Brain microvascular endothelial cell (primary cell): ENCODE measurements around the gene ADD3.

ENCODE experiments used
- DNase-seq: peaks from one replicate; pipeline ENCODE4 v3.0.0-alpha.2; 2020
- H3K27ac ChIP-seq: fragments of 250-450 bp; sonication (Bioruptor Pico); 2 replicates; pipeline ENCODE4 v1.5.1; 2020; ENCODE audit warnings: mild to moderate bottlenecking, moderate library complexity
- H3K27me3 ChIP-seq: fragments of 250-450 bp; sonication (Bioruptor Pico); replicated peaks from 2 replicates; pipeline ENCODE4 v1.5.1; 2020; ENCODE audit warnings: mild to moderate bottlenecking
- H3K36me3 ChIP-seq: fragments of 250-450 bp; sonication (Bioruptor Pico); replicated peaks from 2 replicates; pipeline ENCODE4 v1.5.1; 2020; ENCODE audit warnings: mild to moderate bottlenecking
- H3K4me3 ChIP-seq: 2 replicates; pipeline ENCODE4 v1.5.1; 2011; ENCODE audit warnings: low read depth, mild to moderate bottlenecking, control low read depth, low read length, moderate library complexity
- CTCF ChIP-seq: IDR thresholded peaks from 2 replicates; pipeline ENCODE4 v1.5.1; 2011; ENCODE audit warnings: low read depth, mild to moderate bottlenecking, moderate library complexity, low read length, control low read depth, inconsistent platforms; ENCODE audit errors: missing control alignments
- in situ Hi-C: cut with HindIII; loops from 2 replicates; pipeline ENCODE4 v1.10.0; 2017; ENCODE audit warnings: low sequenced_read_pairs, low pct_ligation_motif_present

ADD3 gene

DNA sequence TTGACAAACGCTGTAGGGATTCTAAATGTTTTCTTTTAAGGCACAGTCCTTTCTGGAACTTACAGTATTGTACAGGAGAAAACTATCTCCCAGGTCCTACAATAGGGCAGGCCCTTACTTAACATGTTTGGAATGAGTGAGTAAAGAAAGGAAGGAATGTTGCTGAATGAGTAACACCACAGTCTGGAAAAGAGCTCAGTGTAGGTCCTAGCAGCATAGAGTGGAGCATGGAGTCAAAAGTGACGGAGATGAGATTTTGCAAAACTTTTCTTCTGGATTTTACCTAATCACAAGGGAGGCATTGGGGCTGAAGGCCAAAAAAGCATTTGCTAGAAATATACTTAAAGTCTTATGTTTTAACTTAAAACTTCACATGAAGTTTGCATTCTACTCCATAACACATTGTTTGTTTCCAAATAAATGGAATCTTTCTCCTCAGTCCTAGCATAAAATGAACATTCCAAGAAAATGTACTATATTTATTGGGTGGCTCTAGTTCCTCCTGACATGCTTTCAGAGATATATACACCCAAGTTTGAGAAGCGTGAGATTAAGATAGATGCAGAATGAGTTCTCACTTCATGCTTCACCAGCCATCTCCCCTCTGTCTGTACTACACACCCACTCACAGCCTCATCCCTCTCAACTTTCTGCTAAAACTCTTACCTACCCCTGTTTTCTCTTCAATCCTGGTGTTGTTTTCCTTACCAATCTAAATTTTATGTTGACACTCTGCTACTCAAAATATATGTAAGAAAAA, 20.2 kb upstream of the ADD3 start:
- H3K27ac ChIP-seq, result peak overlapping the region; percentile 62
- DNase-seq, result peak; percentile 73
- no peaks in the 10 kb centered on the region for H3K27me3 ChIP-seq
- H3K4me3 ChIP-seq, result no peak overlapping the region
- H3K36me3 ChIP-seq, result no peaks in the 10 kb centered on the region
- no peak for TF ChIP-seq CTCF
- in situ Hi-C loops, result no loop called here

GRCh38 chr10:109988212-109988596, 19.6 kb upstream of the ADD3 start:
- no peaks in the 10 kb centered on the region for H3K27me3 ChIP-seq
- no peak overlapping the region for H3K4me3 ChIP-seq
- peak overlapping the region; percentile 62 for H3K27ac ChIP-seq
- H3K36me3 ChIP-seq, result no peaks in the 10 kb centered on the region
- no peak for DNase-seq
- in situ Hi-C loops, result no loop called here
- no peak for TF ChIP-seq CTCF

- H3K27ac ChIP-seq, result peak overlapping the region; percentile 68
- no peaks in the 10 kb centered on the region for H3K27me3 ChIP-seq
- H3K4me3 ChIP-seq, result no peak overlapping the region
- in situ Hi-C loops, result no loop called here
- TF ChIP-seq CTCF, result no peak
- DNase-seq, result no peak
- no peaks in the 10 kb centered on the region for H3K36me3 ChIP-seq
These were observed 16.4 kb upstream of the ADD3 start for GRCh38 chr10:109991266-109991855.

GRCh38 chr10:109992485-109992884, 15.3 kb upstream of the ADD3 start:
- no peaks in the 10 kb centered on the region for H3K36me3 ChIP-seq
- H3K27me3 ChIP-seq, result no peaks in the 10 kb centered on the region
- TF ChIP-seq CTCF, result no peak
- peak overlapping the region; percentile 68 for H3K27ac ChIP-seq
- in situ Hi-C loops, result no loop called here
- DNase-seq, result peak; percentile 62
- no peak overlapping the region for H3K4me3 ChIP-seq

- Histone ChIP-seq H3K36me3 (no peaks in the 10 kb centered on the region), H3K4me3 (no peak overlapping the region), H3K27me3 (no peaks in the 10 kb centered on the region), H3K27ac (peak overlapping the region; percentile 68)
- in situ Hi-C loops, result no loop called here
- DNase-seq, result no peak
- TF ChIP-seq CTCF, result no peak
These were observed 14.0 kb upstream of the ADD3 start for GRCh38 chr10:109993551-109994330.
